Tibial nerve (tissue), 4 donors: ENCODE measurements around the gene HPS4. TPM values are rescaled to one million over a fixed set of nuclear protein-coding genes. Genes with fewer than 3 reads are reported as not detected.

Source experiments
- DNase-seq, 2 donors: peaks; one replicate each; pipeline ENCODE4 v3.0.0-alpha.2; 2019; ENCODE audit warnings: low spot score in 2 of 2
- H3K27ac ChIP-seq, 4 donors: fragments of 200-600 bp; sonication (generic) in 3 of 4; one replicate each; pipeline ENCODE4 v1.5.1; 2017 to 2019; ENCODE audit warnings: mild to moderate bottlenecking in 1 of 4
- H3K27me3 ChIP-seq, 2 donors: fragments of 200-600 bp; sonication (generic) in 1 of 2; one replicate each; pipeline versions ENCODE4 v1.5.1 to v1.6.0; 2017 to 2019
- H3K36me3 ChIP-seq, 3 donors: fragments of 200-600 bp; sonication (generic); one replicate each; pipeline ENCODE4 v1.5.1; 2018 to 2019
- H3K4me1 ChIP-seq, 4 donors: fragments of 200-600 bp; sonication (generic) in 3 of 4; one replicate each; pipeline ENCODE4 v1.5.1; 2017 to 2019
- H3K4me3 ChIP-seq, 4 donors: fragments of 200-600 bp; sonication (generic) in 3 of 4; one replicate each; pipeline ENCODE4 v1.5.1; 2017 to 2019; ENCODE audit warnings: mild to moderate bottlenecking in 1 of 4, moderate library complexity in 1 of 4
- H3K9me3 ChIP-seq, 4 donors: fragments of 200-600 bp; sonication (generic) in 3 of 4; one replicate each; pipeline ENCODE4 v1.5.1; 2017 to 2019
- EP300 ChIP-seq, 2 donors: sonication (generic); formaldehyde crosslinking; IDR thresholded peaks; one replicate each; pipeline ENCODE4 v1.6.1; 2017; ENCODE audit warnings: antibody characterized with exemption in 2 of 2, mild to moderate bottlenecking in 1 of 2
- POLR2A ChIP-seq, 2 donors: fragments of 450-650 bp; IDR thresholded peaks; one replicate each; pipeline ENCODE4 v1.6.1; 2017; ENCODE audit warnings: antibody characterized with exemption in 2 of 2, mild to moderate bottlenecking in 2 of 2, moderate library complexity in 2 of 2
- WGBS, 2 donors: methylation state at CpG; one replicate each; pipeline ENCODE4 v1.1.5; 2018; 5-methylcytosine and 5-hydroxymethylcytosine counted together
- total RNA-seq, 4 donors: library from RNA; depleted of rRNA; stranded (reverse); fragments of >200 nt; gene quantifications; one replicate each; pipeline ENCODE4 v1.1.0, GENCODE V29; 2016
- TF ChIP-seq, protein P1 (sequence below), 5 experiments: fragments of 200-600 bp in 3 of 5; fragments of 450-650 bp in 2 of 5; sonication (generic) in 3 of 5; IDR thresholded peaks; one replicate each; pipeline ENCODE4 v1.5.1; 2016 to 2019; ENCODE audit warnings: antibody characterized with exemption in 5 of 5, mild to moderate bottlenecking in 3 of 5, moderate library complexity in 2 of 5

HPS4 gene
- total RNA-seq, 4 donors from 2014 or later = 32.7 to 62.3 (median 46.0) TPM

DNA sequence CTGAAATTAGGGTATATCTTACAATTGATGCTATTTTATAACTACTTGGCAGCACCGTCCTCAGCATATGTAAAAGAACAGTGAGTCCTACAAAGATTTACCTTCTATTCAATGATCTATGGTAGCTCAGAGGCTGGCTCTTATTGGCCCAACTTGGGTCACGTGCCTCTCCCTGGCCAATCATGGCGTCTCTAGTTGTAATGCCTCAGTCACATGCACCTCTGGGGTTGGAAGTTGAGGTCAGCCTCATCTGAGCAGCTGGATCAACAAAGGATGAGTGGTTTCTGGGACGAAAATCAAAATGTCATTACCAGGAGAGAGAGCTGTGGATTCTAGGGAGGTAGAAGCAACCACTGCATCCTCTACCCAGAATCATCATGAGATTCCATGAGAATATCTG is 77.5 kb downstream of the HPS4 start:
- WGBS, 2 donors = 67 to 84% methylated on average over 4 of the region's 4 CpGs
- H3K4me1 ChIP-seq = peaks cover 0 to 6% (median 0%) of the 10 kb centered on the region in 4 donors
- H3K27ac ChIP-seq = no peak overlapping the region
- DNase-seq = no peak
- H3K4me3 ChIP-seq = no peak overlapping the region
- H3K36me3 ChIP-seq = no peaks in the 10 kb centered on the region
- TF ChIP-seq POLR2A (IDR thresholded peaks at IDR 0.05) (no peak), EP300 (IDR thresholded peaks at IDR 0.05) (no peak)
- TF ChIP-seq, protein P1, sequence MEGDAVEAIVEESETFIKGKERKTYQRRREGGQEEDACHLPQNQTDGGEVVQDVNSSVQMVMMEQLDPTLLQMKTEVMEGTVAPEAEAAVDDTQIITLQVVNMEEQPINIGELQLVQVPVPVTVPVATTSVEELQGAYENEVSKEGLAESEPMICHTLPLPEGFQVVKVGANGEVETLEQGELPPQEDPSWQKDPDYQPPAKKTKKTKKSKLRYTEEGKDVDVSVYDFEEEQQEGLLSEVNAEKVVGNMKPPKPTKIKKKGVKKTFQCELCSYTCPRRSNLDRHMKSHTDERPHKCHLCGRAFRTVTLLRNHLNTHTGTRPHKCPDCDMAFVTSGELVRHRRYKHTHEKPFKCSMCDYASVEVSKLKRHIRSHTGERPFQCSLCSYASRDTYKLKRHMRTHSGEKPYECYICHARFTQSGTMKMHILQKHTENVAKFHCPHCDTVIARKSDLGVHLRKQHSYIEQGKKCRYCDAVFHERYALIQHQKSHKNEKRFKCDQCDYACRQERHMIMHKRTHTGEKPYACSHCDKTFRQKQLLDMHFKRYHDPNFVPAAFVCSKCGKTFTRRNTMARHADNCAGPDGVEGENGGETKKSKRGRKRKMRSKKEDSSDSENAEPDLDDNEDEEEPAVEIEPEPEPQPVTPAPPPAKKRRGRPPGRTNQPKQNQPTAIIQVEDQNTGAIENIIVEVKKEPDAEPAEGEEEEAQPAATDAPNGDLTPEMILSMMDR (IDR thresholded peaks at IDR 0.05) = no peak
- H3K27me3 ChIP-seq = peaks cover 0 to 8% of the 10 kb centered on the region in 2 donors
- no peaks in the 10 kb centered on the region for H3K9me3 ChIP-seq

DNA sequence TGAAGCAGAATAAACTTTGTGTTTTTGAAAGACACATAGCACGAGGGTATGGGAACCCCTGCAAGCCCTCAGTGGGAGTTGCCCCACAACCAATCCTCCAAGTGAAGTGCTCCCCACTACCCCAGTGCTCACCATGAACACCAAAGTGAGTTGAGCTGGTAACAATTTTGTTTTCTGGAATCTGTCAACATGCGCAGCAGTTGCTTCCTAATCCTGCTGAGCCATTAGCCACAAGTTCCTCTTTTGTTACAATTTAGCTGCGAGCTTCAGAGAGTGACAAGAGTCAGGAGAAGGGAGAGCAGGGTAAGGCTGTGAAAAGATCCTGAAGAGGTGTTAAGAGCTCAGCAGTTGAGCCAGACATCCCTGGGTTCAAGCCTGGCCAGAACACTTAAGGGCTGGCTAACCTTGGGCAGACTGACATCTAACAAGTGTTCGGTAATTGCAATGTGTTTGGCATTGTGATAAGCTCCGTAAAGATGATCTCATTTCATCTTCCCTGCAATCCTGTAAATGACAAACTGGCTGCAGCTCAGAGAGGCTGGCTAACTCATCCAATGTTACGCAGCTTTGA is 78.6 kb downstream of the HPS4 start:
- Histone ChIP-seq H3K9me3 (no peaks in the 10 kb centered on the region), H3K36me3 (no peaks in the 10 kb centered on the region), H3K4me3 (no peak overlapping the region), H3K27ac (no peak overlapping the region), H3K27me3 (peaks cover 0 to 8% of the 10 kb centered on the region in 2 donors), H3K4me1 (peaks cover 0 to 6% (median 0%) of the 10 kb centered on the region in 4 donors)
- no peak for DNase-seq
- WGBS, 2 donors = 23 to 29% methylated on average over 6 of the region's 6 CpGs
- TF ChIP-seq, protein P1 (IDR thresholded peaks at IDR 0.05) = no peak
- TF ChIP-seq POLR2A (IDR thresholded peaks at IDR 0.05) = no peak
- TF ChIP-seq EP300 (IDR thresholded peaks at IDR 0.05) = no peak

DNA sequence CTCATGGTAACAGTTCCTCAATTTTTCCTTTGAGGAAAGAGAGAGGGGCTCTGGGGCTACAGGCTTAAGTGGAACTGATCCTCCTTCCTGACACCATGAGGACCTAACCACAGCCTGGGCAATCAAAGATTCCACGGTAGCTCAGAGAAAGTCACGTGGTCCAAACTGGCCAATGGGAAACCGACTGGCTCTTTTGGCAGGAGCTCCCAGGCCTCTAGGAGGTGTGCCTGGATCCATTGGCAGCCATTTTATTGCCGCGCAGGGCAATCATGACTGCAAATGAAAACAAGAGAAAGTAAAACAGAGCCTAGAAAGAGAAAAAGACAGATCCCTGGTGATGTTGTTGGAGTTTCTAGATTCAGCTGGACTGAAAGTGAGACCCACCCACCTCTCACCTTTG is 81.9 kb downstream of the HPS4 start:
- H3K9me3 ChIP-seq = no peaks in the 10 kb centered on the region
- TF ChIP-seq, protein P1 (IDR thresholded peaks at IDR 0.05) = no peak
- no peak for TF ChIP-seq EP300 (IDR thresholded peaks at IDR 0.05)
- no peak for TF ChIP-seq POLR2A (IDR thresholded peaks at IDR 0.05)
- peaks cover 0 to 8% of the 10 kb centered on the region in 2 donors for H3K27me3 ChIP-seq
- no peak for DNase-seq
- no peaks in the 10 kb centered on the region for H3K36me3 ChIP-seq
- no peak overlapping the region for H3K27ac ChIP-seq
- H3K4me3 ChIP-seq = no peak overlapping the region
- WGBS, 2 donors = 74 to 83% methylated on average over 5 of the region's 5 CpGs
- peaks cover 0 to 6% (median 0%) of the 10 kb centered on the region in 4 donors for H3K4me1 ChIP-seq

Other genes starting within 250 kb of the HPS4 start
- gene ASPHD2, start 54.5 kb downstream of the HPS4 start, total RNA-seq = 1 to 10 TPM in 1 of 4 donors, under 1 TPM in 3; 0.20 to 1.2 (median 0.54) TPM
- 10 to 100 TPM in 2 of 4 donors, 1 to 10 TPM in 2; 9.0 to 17.7 (median 10.4) TPM for gene SRRD, start 94 bp upstream of the HPS4 start, total RNA-seq
- gene TFIP11, start 28.7 kb upstream of the HPS4 start, total RNA-seq = 10 to 100 TPM; 15.5 to 23.9 (median 19.3) TPM
- 10 to 100 TPM; 39.1 to 83.4 (median 60.6) TPM for gene TPST2, start 106.3 kb upstream of the HPS4 start, total RNA-seq
- gene CRYBB1, start 134.2 kb upstream of the HPS4 start, total RNA-seq = 1 to 10 TPM in 3 of 4 donors, under 1 TPM in 1; 0.84 to 4.8 (median 1.8) TPM
- gene CRYBA4, start 138.2 kb upstream of the HPS4 start, total RNA-seq = not detected
- 1 to 10 TPM in 1 of 4 donors, under 1 TPM in 3; 0.42 to 1.5 (median 0.62) TPM for gene MIAT, start 173.8 kb upstream of the HPS4 start, total RNA-seq